Osteoblast (primary cell): ENCODE data around the gene FNDC3B. TPM values are rescaled to one million over a fixed set of nuclear protein-coding genes. Genes with fewer than 3 reads are reported as not detected.

ENCODE experiments used
- DNase-seq: peaks from one replicate; pipeline ENCODE4 v3.0.0; 2011; ENCODE audit warnings: low spot score, mixed read lengths; ENCODE audit not compliant: insufficient read length; ENCODE audit errors: missing footprints
- H2AFZ ChIP-seq: 2 replicates; pipeline ENCODE4 v1.6.0; 2011; ENCODE audit warnings: mild to moderate bottlenecking, low read length
- H3K27ac ChIP-seq: 2 replicates; pipeline ENCODE4 v1.5.1; 2011; ENCODE audit warnings: mild to moderate bottlenecking, low read depth, low read length, moderate library complexity
- H3K27me3 ChIP-seq: 2 replicates; pipeline ENCODE4 v1.6.0; 2012; ENCODE audit warnings: mild to moderate bottlenecking, control low read depth, inconsistent platforms, low read length, moderate library complexity; ENCODE audit not compliant: insufficient read depth
- H3K36me3 ChIP-seq: 2 replicates; pipeline ENCODE4 v1.5.1; 2011; ENCODE audit warnings: mild to moderate bottlenecking, low read length, control low read depth, moderate library complexity; ENCODE audit not compliant: insufficient read depth
- H3K4me1 ChIP-seq: 2 replicates; pipeline ENCODE4 v1.5.1; 2011; ENCODE audit warnings: mild to moderate bottlenecking, low read length, control low read depth, moderate library complexity; ENCODE audit not compliant: insufficient read depth
- H3K4me2 ChIP-seq: 2 replicates; pipeline ENCODE4 v1.6.0; 2011; ENCODE audit warnings: mild to moderate bottlenecking, low read length; ENCODE audit not compliant: insufficient read depth
- H3K4me3 ChIP-seq: fragments of 200-600 bp; sonication (generic); 3 replicates; pipeline ENCODE4 v1.5.1; 2012; ENCODE audit warnings: mild to moderate bottlenecking, low read length, inconsistent platforms; ENCODE audit not compliant: insufficient read depth
- H3K79me2 ChIP-seq: 2 replicates; pipeline ENCODE4 v1.6.0; 2012; ENCODE audit warnings: mild to moderate bottlenecking, low read length, control low read depth, inconsistent platforms; ENCODE audit not compliant: insufficient read depth
- H3K9me3 ChIP-seq: 2 replicates; pipeline ENCODE4 v1.5.1; 2011; ENCODE audit warnings: low read depth, low read length, control low read depth
- H4K20me1 ChIP-seq: 2 replicates; pipeline ENCODE4 v1.6.0; 2012; ENCODE audit warnings: mild to moderate bottlenecking, low read length, control low read depth; ENCODE audit not compliant: insufficient read depth
- total RNA-seq: library from RNA; depleted of rRNA; stranded (reverse); fragments of >200 nt; gene quantifications from 2 replicates; pipeline ENCODE4 v1.2.3, GENCODE V29; 2012
- TF ChIP-seq, protein P1 (sequence below): IDR thresholded peaks from 2 replicates; pipeline ENCODE4 v1.5.1; 2011; ENCODE audit warnings: mild to moderate bottlenecking, low read depth, low read length, moderate library complexity; ENCODE audit errors: extremely low read depth

Gene FNDC3B
- total RNA-seq, 1 donor = 179 TPM

DNA sequence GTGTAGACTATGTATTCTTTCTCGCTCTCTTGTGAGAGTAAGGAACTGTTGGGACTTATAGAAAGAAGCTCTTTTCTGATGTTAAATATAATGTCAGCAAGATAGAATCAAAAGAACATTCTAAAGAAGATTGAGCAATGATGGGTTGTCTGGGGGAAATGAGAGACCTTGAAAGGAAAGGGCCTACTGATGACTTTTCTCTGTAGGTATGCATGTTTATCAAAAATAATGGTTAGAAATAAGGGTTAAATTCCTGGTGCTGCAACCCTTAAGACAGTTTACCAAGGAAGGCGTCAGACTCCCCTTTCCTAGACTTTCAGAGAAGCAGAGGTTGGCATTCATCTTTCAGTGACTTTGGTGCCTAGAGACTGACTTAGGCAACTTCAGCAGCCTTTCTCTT is 339.1 kb downstream of the FNDC3B start:
- no peak overlapping the region for H3K4me2 ChIP-seq
- DNase-seq = no peak
- peaks cover 2% of the 10 kb centered on the region for H3K4me1 ChIP-seq
- H4K20me1 ChIP-seq = peaks cover 18% of the 10 kb centered on the region
- no peak overlapping the region for H3K27ac ChIP-seq
- no peaks in the 10 kb centered on the region for H3K9me3 ChIP-seq
- H3K79me2 ChIP-seq = peaks cover 25% of the 10 kb centered on the region
- TF ChIP-seq, protein P1, sequence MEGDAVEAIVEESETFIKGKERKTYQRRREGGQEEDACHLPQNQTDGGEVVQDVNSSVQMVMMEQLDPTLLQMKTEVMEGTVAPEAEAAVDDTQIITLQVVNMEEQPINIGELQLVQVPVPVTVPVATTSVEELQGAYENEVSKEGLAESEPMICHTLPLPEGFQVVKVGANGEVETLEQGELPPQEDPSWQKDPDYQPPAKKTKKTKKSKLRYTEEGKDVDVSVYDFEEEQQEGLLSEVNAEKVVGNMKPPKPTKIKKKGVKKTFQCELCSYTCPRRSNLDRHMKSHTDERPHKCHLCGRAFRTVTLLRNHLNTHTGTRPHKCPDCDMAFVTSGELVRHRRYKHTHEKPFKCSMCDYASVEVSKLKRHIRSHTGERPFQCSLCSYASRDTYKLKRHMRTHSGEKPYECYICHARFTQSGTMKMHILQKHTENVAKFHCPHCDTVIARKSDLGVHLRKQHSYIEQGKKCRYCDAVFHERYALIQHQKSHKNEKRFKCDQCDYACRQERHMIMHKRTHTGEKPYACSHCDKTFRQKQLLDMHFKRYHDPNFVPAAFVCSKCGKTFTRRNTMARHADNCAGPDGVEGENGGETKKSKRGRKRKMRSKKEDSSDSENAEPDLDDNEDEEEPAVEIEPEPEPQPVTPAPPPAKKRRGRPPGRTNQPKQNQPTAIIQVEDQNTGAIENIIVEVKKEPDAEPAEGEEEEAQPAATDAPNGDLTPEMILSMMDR = no peak
- no peak overlapping the region for H2AFZ ChIP-seq
- H3K36me3 ChIP-seq = peaks cover 64% of the 10 kb centered on the region
- H3K4me3 ChIP-seq = no peak overlapping the region
- H3K27me3 ChIP-seq = no peaks in the 10 kb centered on the region

DNA sequence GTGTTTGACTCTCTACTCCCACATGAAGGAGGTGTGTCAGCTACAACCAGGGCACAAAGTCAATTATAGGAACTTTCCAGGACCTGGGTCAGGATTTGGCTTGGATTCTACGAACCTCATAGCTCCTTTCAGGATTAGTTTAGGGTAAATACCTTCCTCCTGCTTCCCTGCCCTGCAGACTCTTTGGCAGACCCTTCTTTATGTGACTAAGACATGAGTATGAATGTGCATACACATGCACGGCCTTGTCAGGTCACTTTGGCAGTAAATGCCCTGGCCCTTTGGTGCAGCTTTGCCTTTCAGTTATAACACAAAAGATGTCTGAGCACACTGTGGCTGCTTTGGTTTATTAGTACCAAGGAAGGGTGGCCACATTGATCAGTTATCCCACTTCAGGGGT is 340.0 kb downstream of the FNDC3B start:
- Histone ChIP-seq H3K9me3 (no peaks in the 10 kb centered on the region), H3K4me2 (no peak overlapping the region), H3K4me3 (no peak overlapping the region), H2AFZ (no peak overlapping the region), H3K27ac (no peak overlapping the region), H3K4me1 (peaks cover 2% of the 10 kb centered on the region), H3K27me3 (no peaks in the 10 kb centered on the region), H3K36me3 (peaks cover 58% of the 10 kb centered on the region), H3K79me2 (peaks cover 30% of the 10 kb centered on the region), H4K20me1 (peaks cover 20% of the 10 kb centered on the region)
- TF ChIP-seq, protein P1 = no peak
- no peak for DNase-seq

DNA sequence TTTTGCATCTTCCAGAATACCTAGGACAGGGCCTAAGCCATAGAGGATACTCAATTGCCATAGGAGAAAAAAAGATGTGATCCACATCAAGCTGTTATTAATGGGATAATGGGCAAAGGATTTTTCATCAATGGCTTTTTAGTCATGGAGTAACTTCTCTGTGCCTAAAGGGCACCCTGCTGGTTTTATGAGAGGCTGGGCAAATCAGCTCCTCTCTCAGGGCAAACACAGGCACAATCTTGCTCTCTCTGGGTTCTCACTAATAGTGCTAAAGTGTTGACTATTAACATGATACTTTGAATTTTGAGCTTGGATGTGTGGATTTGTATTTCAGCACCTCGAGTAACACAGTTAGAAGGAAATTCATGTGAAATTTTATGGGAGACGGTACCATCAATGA is 341.3 kb downstream of the FNDC3B start:
- H3K36me3 ChIP-seq = peaks cover 50% of the 10 kb centered on the region
- TF ChIP-seq, protein P1 = no peak
- H3K79me2 ChIP-seq = peaks cover 33% of the 10 kb centered on the region

DNA sequence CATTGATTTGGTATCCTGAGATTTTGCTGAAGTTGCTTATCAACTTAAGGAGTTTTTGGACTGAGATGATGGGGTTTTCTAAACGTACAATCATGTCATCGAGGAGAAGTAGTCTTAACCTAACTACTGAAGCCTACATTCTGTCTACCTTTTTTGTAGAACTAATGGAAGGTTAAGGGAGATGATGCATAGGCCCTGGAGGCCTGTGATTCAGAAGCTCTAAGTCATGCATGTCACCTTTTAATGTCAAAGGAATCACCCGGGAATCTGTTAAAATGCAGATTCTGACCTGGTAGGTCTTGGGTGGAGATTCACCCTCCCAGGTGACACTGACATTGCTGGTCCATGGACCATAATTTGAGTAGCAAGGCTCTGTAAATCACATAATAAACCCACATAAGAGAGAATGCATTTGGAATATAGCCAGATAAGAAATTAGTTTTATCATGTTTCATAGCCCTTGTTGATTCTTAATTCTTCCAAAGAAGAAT is 344.0 kb downstream of the FNDC3B start:
- peaks cover 30% of the 10 kb centered on the region for H3K36me3 ChIP-seq
- peaks cover 25% of the 10 kb centered on the region for H4K20me1 ChIP-seq
- no peak for DNase-seq
- H3K4me1 ChIP-seq = peaks cover 2% of the 10 kb centered on the region
- H3K27ac ChIP-seq = no peak overlapping the region
- H3K9me3 ChIP-seq = no peaks in the 10 kb centered on the region
- H3K4me3 ChIP-seq = no peak overlapping the region
- no peak overlapping the region for H2AFZ ChIP-seq
- TF ChIP-seq, protein P1 = no peak
- peaks cover 41% of the 10 kb centered on the region for H3K79me2 ChIP-seq
- H3K27me3 ChIP-seq = no peaks in the 10 kb centered on the region
- no peak overlapping the region for H3K4me2 ChIP-seq

More for the DNA sequence above, 341.3 kb downstream of the FNDC3B start:
- Histone ChIP-seq H4K20me1 (peaks cover 19% of the 10 kb centered on the region), H3K4me2 (no peak overlapping the region), H3K4me1 (peaks cover 2% of the 10 kb centered on the region), H2AFZ (no peak overlapping the region), H3K27ac (no peak overlapping the region), H3K27me3 (no peaks in the 10 kb centered on the region), H3K9me3 (no peaks in the 10 kb centered on the region), H3K4me3 (no peak overlapping the region)
- no peak for DNase-seq
